NCI-H510A (cell line): Measurements from ENCODE around the gene MYO7A.

Source experiments
- DNase-seq: peaks from one replicate; lab custom pipeline; 2025; lab: John Stamatoyannopoulos, UW

MYO7A gene

GRCh38 chr11:77112641-77113381 lies 15.2 kb upstream of the MYO7A start:
- no peak for DNase-seq

- no peak for DNase-seq
These were observed 14.5 kb upstream of the MYO7A start for GRCh38 chr11:77113382-77114088.

GRCh38 chr11:77114089-77114463 lies 14.0 kb upstream of the MYO7A start:
- no peak for DNase-seq

- no peak for DNase-seq
These were observed 12.8 kb upstream of the MYO7A start for GRCh38 chr11:77115181-77115611.

GRCh38 chr11:77115956-77116355 lies 12.1 kb upstream of the MYO7A start:
- DNase-seq = no peak

- DNase-seq = no peak
These were observed 10.6 kb upstream of the MYO7A start for GRCh38 chr11:77117492-77117891.

- no peak for DNase-seq
These were observed 10.0 kb upstream of the MYO7A start for GRCh38 chr11:77118086-77118485.

GRCh38 chr11:77118971-77119370 lies 9.1 kb upstream of the MYO7A start:
- no peak for DNase-seq

- no peak for DNase-seq
These were observed 8.5 kb upstream of the MYO7A start for GRCh38 chr11:77119531-77119936.

- no peak for DNase-seq
These were observed 7.5 kb upstream of the MYO7A start for GRCh38 chr11:77120571-77120970.

GRCh38 chr11:77121096-77121640 lies 6.9 kb upstream of the MYO7A start:
- DNase-seq = no peak

- no peak for DNase-seq
These were observed 6.0 kb upstream of the MYO7A start for GRCh38 chr11:77121876-77122575.

- DNase-seq = no peak
These were observed 5.4 kb upstream of the MYO7A start for GRCh38 chr11:77122576-77123212.

GRCh38 chr11:77123591-77123990 lies 4.5 kb upstream of the MYO7A start:
- DNase-seq = no peak

- no peak for DNase-seq
These were observed 4.0 kb upstream of the MYO7A start for GRCh38 chr11:77124041-77124440.

- DNase-seq = no peak
These were observed 3.6 kb upstream of the MYO7A start for GRCh38 chr11:77124488-77124887.

- no peak for DNase-seq
These were observed 2.9 kb upstream of the MYO7A start for GRCh38 chr11:77125191-77125590.

GRCh38 chr11:77125695-77126094 lies 2.4 kb upstream of the MYO7A start:
- no peak for DNase-seq

GRCh38 chr11:77126156-77126775 lies 1.8 kb upstream of the MYO7A start:
- DNase-seq = no peak

- no peak for DNase-seq
These were observed 1.2 kb upstream of the MYO7A start for GRCh38 chr11:77126861-77127234.

GRCh38 chr11:77127235-77127911 lies 673 bp upstream of the MYO7A start:
- DNase-seq = no peak
